HL-60 (cell line): Measurements from ENCODE around the gene USP35.

Experiments used
- DNase-seq, 2 experiments: peaks; one replicate each; pipeline ENCODE4 v3.0.0-alpha.2; 2010 to 2020; ENCODE audit warnings: low read depth in 1 of 2, low spot score in 1 of 2
- H3K27ac ChIP-seq: fragments of 250-450 bp; sonication (Bioruptor Pico); replicated peaks from 2 replicates; pipeline ENCODE4 v1.5.1; 2020; ENCODE audit warnings: mild to moderate bottlenecking, moderate library complexity
- H3K27me3 ChIP-seq: fragments of 250-450 bp; sonication (Bioruptor Pico); 2 replicates; pipeline ENCODE4 v1.5.1; 2021; ENCODE audit warnings: mild to moderate bottlenecking, moderate library complexity; ENCODE audit not compliant: insufficient read depth, poor library complexity, severe bottlenecking
- H3K4me3 ChIP-seq: replicated peaks from 2 replicates; pipeline ENCODE4 v1.5.1; 2011; ENCODE audit warnings: mild to moderate bottlenecking, control low read depth, low read length; ENCODE audit not compliant: insufficient read depth
- CTCF ChIP-seq: IDR thresholded peaks from one replicate; pipeline ENCODE4 v1.5.1; 2011; ENCODE audit warnings: low read length, control low read depth, inconsistent platforms; ENCODE audit not compliant: insufficient read depth
- GABPA ChIP-seq: IDR thresholded peaks from 2 replicates; pipeline ENCODE4 v1.6.1; 2012; ENCODE audit warnings: low read depth
- POLR2AphosphoS5 ChIP-seq: IDR thresholded peaks from 2 replicates; pipeline ENCODE4 v1.6.1; 2012; ENCODE audit warnings: low read depth
- REST ChIP-seq: IDR thresholded peaks from 2 replicates; pipeline ENCODE4 v1.6.1; 2012; ENCODE audit warnings: low read depth; ENCODE audit not compliant: insufficient replicate concordance
- SPI1 ChIP-seq: IDR thresholded peaks from 2 replicates; pipeline ENCODE4 v1.6.1; 2012; ENCODE audit warnings: low read depth, mild to moderate bottlenecking, borderline replicate concordance

The USP35 gene

GRCh38 chr11:78200553-78200952 lies 11.8 kb downstream of the USP35 start:
- no peak for DNase-seq
- TF ChIP-seq REST (no peak), POLR2AphosphoS5 (no peak), CTCF (no peak), GABPA (no peak), SPI1 (no peak)
- no peak overlapping the region for H3K27ac ChIP-seq
- H3K27me3 ChIP-seq = no peaks in the 10 kb centered on the region
- no peak overlapping the region for H3K4me3 ChIP-seq

GRCh38 chr11:78201096-78201818 lies 12.5 kb downstream of the USP35 start:
- no peak for DNase-seq
- no peaks in the 10 kb centered on the region for H3K27me3 ChIP-seq
- H3K27ac ChIP-seq = no peak overlapping the region
- H3K4me3 ChIP-seq = no peak overlapping the region
- no peak for TF ChIP-seq POLR2AphosphoS5
- no peak for TF ChIP-seq GABPA
- no peak for TF ChIP-seq SPI1
- no peak for TF ChIP-seq REST
- TF ChIP-seq CTCF = no peak

GRCh38 chr11:78202733-78203167 lies 14.0 kb downstream of the USP35 start:
- DNase-seq = peak in 1 of 2 experiments; percentile 65
- H3K27ac ChIP-seq = peak overlapping the region; percentile 57
- H3K4me3 ChIP-seq = no peak overlapping the region
- no peaks in the 10 kb centered on the region for H3K27me3 ChIP-seq
- 0 out of 2 replicates have a peak, but pooled peaks have one; percentile 7 for TF ChIP-seq GABPA
- no peak for TF ChIP-seq REST
- 0 out of 2 replicates have a peak, but pooled peaks have one; percentile 10 for TF ChIP-seq SPI1
- peak; percentile 83 for TF ChIP-seq POLR2AphosphoS5
- no peak for TF ChIP-seq CTCF
